Endothelial cell of umbilical vein (primary cell): ENCODE measurements around the gene UBE2S. TPM values are rescaled to one million over a fixed set of nuclear protein-coding genes. Genes with fewer than 3 reads are reported as not detected.

ENCODE experiments used
- BruUV-seq: library from RNA; stranded (reverse); fragments of 400-500 nt; replicated peaks from 2 replicates; lab custom pipeline; 2021; lab: Mats Ljungman, UMichigan
- CTCF ChIA-PET: fragments of 300-600, 350-600 bp; sonication (Branson Sonifier 250); formaldehyde crosslinking; loops from one replicate; lab custom pipeline; 2021; ENCODE audit warnings: antibody characterized with exemption, inconsistent platforms; lab: Charles Lee
- POLR2A ChIA-PET: fragments of 300-600, 350-600 bp; sonication (Branson Sonifier 250); formaldehyde crosslinking; loops from one replicate; lab custom pipeline; 2021; ENCODE audit warnings: antibody characterized with exemption, inconsistent platforms; lab: Charles Lee
- DNase-seq: peaks from one replicate; pipeline ENCODE4 v3.0.0-alpha.2; 2011; ENCODE audit warnings: low read depth, low spot score
- FAIRE-seq: peaks from 2 replicates; lab custom pipeline; 2011; peaks lifted over from hg19 to GRCh38; lab: Jason Lieb, UNC
- H2AFZ ChIP-seq: 2 replicates; pipeline ENCODE4 v1.6.0; 2012; ENCODE audit warnings: low read depth, low read length, control low read depth, inconsistent platforms
- H3K27ac ChIP-seq: 2 replicates; pipeline ENCODE4 v1.5.1; 2011; ENCODE audit warnings: low read depth, mild to moderate bottlenecking, control low read depth, low read length, moderate library complexity; ENCODE audit not compliant: insufficient read depth
- H3K27me3 ChIP-seq, 2 experiments: 2 replicates each; pipeline versions ENCODE4 v1.6.0 to v1.6.1; 2011; ENCODE audit warnings: low read length in 2 of 2, mixed read lengths in 1 of 2; ENCODE audit not compliant: control insufficient read depth in 2 of 2, insufficient read depth in 2 of 2
- H3K36me3 ChIP-seq, 2 experiments: 2 replicates in 1 of 2; 3 replicates in 1 of 2; pipeline ENCODE4 v1.5.1; 2011; ENCODE audit warnings: low read length in 2 of 2, mild to moderate bottlenecking in 1 of 2, moderate library complexity in 1 of 2; ENCODE audit not compliant: control insufficient read depth in 2 of 2, insufficient read depth in 2 of 2; ENCODE audit errors: extremely low read depth in 1 of 2
- H3K4me1 ChIP-seq: 3 replicates; pipeline ENCODE4 v1.5.1; 2011; ENCODE audit warnings: mild to moderate bottlenecking, low read length; ENCODE audit not compliant: control insufficient read depth, insufficient read depth; ENCODE audit errors: extremely low read depth
- H3K4me2 ChIP-seq: 2 replicates; pipeline ENCODE4 v1.6.1; 2011; ENCODE audit warnings: low read length, control low read depth, mixed read lengths; ENCODE audit not compliant: insufficient read depth
- H3K4me3 ChIP-seq, 3 experiments: fragments of 200-600 bp in 1 of 3; sonication (generic), shearing (Covaris generic) in 1 of 3; replicated peaks in 1 of 3; 2 replicates each; pipeline ENCODE4 v1.5.1; 2011 to 2016; ENCODE audit warnings: control low read depth in 3 of 3, low read length in 3 of 3, mild to moderate bottlenecking in 2 of 3, inconsistent platforms in 1 of 3, low read depth in 1 of 3, moderate library complexity in 1 of 3; ENCODE audit not compliant: insufficient read depth in 1 of 3
- H3K79me2 ChIP-seq: 2 replicates; pipeline ENCODE4 v1.6.0; 2012; ENCODE audit warnings: low read length, inconsistent platforms; ENCODE audit not compliant: control insufficient read depth, insufficient read depth
- H3K9ac ChIP-seq: replicated peaks from 2 replicates; pipeline ENCODE3; 2011; ENCODE audit warnings: low read length, control low read depth; ENCODE audit not compliant: insufficient read depth; ENCODE audit errors: extremely low read depth
- H3K9me1 ChIP-seq: replicated peaks from 3 replicates; pipeline ENCODE4 v1.6.0; 2011; ENCODE audit warnings: mild to moderate bottlenecking, low read length; ENCODE audit not compliant: control insufficient read depth, insufficient read depth; ENCODE audit errors: extremely low read depth
- H3K9me3 ChIP-seq: replicated peaks from 2 replicates; pipeline ENCODE4 v1.5.1; 2012; ENCODE audit warnings: low read length, inconsistent platforms; ENCODE audit not compliant: control insufficient read depth, insufficient read depth
- H4K20me1 ChIP-seq: replicated peaks from 2 replicates; pipeline ENCODE3; 2011; ENCODE audit warnings: mild to moderate bottlenecking, low read length; ENCODE audit not compliant: control insufficient read depth, insufficient read depth; ENCODE audit errors: extremely low read depth
- CTCF ChIP-seq, 2 donors: IDR thresholded peaks; 1 replicate in 1 of 2; 2 replicates in 1 of 2; pipeline ENCODE4 v1.5.1; 2011; ENCODE audit warnings: low read length in 2 of 2, mild to moderate bottlenecking in 2 of 2, moderate library complexity in 2 of 2, control low read depth in 1 of 2, inconsistent platforms in 1 of 2, low read depth in 1 of 2; ENCODE audit not compliant: insufficient read depth in 1 of 2; ENCODE audit errors: extremely low read depth in 1 of 2
- EZH2 ChIP-seq: IDR thresholded peaks from 2 replicates; pipeline ENCODE4 v1.6.1; 2012; ENCODE audit warnings: borderline replicate concordance, low read depth, mild to moderate bottlenecking, moderate library complexity, low read length, inconsistent platforms; ENCODE audit not compliant: severe bottlenecking
- FOS ChIP-seq: IDR thresholded peaks from 2 replicates; pipeline ENCODE4 v1.6.1; 2011; ENCODE audit warnings: mild to moderate bottlenecking, low read length, moderate library complexity, borderline replicate concordance; ENCODE audit not compliant: insufficient read depth
- GATA2 ChIP-seq: IDR thresholded peaks from 2 replicates; pipeline ENCODE4 v1.7.0; 2011; ENCODE audit warnings: low read depth, mild to moderate bottlenecking, moderate library complexity, mixed read lengths, low read length; ENCODE audit not compliant: insufficient read length, insufficient read depth
- JUN ChIP-seq: IDR thresholded peaks from 2 replicates; pipeline ENCODE4 v1.6.1; 2011; ENCODE audit warnings: borderline replicate concordance, low read depth; ENCODE audit not compliant: insufficient read length, insufficient read depth
- MAX ChIP-seq: IDR thresholded peaks from 2 replicates; pipeline ENCODE4 v1.6.1; 2011; ENCODE audit not compliant: insufficient read depth, insufficient read length
- MYC ChIP-seq: IDR thresholded peaks from one replicate; pipeline ENCODE4 v1.6.1; 2011; ENCODE audit warnings: mild to moderate bottlenecking, low read depth, low read length
- POLR2A ChIP-seq: IDR thresholded peaks from 2 replicates; pipeline ENCODE4 v1.6.1; 2012; ENCODE audit warnings: low read depth, mild to moderate bottlenecking, control low read depth, low read length
- POLR2AphosphoS5 ChIP-seq: IDR thresholded peaks from 2 replicates; pipeline ENCODE4 v1.6.1; 2012; ENCODE audit warnings: low read depth, mild to moderate bottlenecking, control low read depth, low read length, moderate library complexity; ENCODE audit not compliant: insufficient read depth
- dilution Hi-C: fragments of 300-500 bp; cut with MboI; formaldehyde crosslinking; loops from one replicate; pipeline ENCODE4 v1.15.0; 2019; ENCODE audit warnings: low sequenced_read_pairs; ENCODE audit not compliant: extremely low pct_ligation_motif_present
- intact Hi-C: fragments of 100-400 bp; cut with micrococcal nuclease; formaldehyde crosslinking; loops from one replicate; pipeline ENCODE4 v1.10.0; 2022
- polyA plus RNA-seq, 4 experiments: library from polyadenylated mRNA; depleted of rRNA in 3 of 4; stranded (reverse) in 3 of 4; unstranded in 1 of 4; fragments of >200 nt; gene quantifications; 2 replicates each; pipeline versions ENCODE4 v1.2.1 to v1.2.3, GENCODE V29; 2011 to 2012; ENCODE audit warnings: missing spikeins in 1 of 4
- total RNA-seq: library from RNA; stranded (reverse); gene quantifications from 2 replicates; pipeline ENCODE4 v1.2.3, GENCODE V29; 2021

Gene UBE2S
- total and polyA plus RNA-seq, 2 donors (not counting 3 experiments of a cell fraction or from before 2014, with no cell fraction given), result 183 to 257 TPM

GRCh38 chr19:55406826-55407549, 600 bp downstream of the UBE2S start:
- H2AFZ ChIP-seq, result no peak overlapping the region
- peak overlapping the region; percentile 90 for H3K27ac ChIP-seq
- peaks cover 13% of the 10 kb centered on the region for H3K4me1 ChIP-seq
- POLR2A ChIA-PET, result interaction anchor here (0.6 to 2.0 kb wide), 17 partner anchors 11 to 320 kb away, joined by 3 to 15 read pairs (median 4); partner anchors contain the start of genes FIZ1, HSPBP1, ISOC2 and KMT5C
- no peaks in the 10 kb centered on the region for H3K9me3 ChIP-seq
- BruUV-seq, result TSS peak; percentile 53
- peak overlapping the region; percentile 63 to 90 (median 84) for H3K4me3 ChIP-seq
- H3K9ac ChIP-seq, result peak overlapping the region; percentile 93
- DNase-seq (peak; percentile 38), FAIRE-seq (no peak)
- intact Hi-C loops (no loop called here), dilution Hi-C loops (no loop called here)
- peaks cover 10 to 14% of the 10 kb centered on the region in 2 experiments for H3K36me3 ChIP-seq
- peak overlapping the region; percentile 59 for H3K4me2 ChIP-seq
- no peak for TF ChIP-seq EZH2
- no peak for TF ChIP-seq FOS
- no peak for TF ChIP-seq MYC
- no peak for TF ChIP-seq POLR2A
- TF ChIP-seq POLR2AphosphoS5, result no peak
- no peak for TF ChIP-seq GATA2
- no peak for TF ChIP-seq JUN
- no peak for TF ChIP-seq MAX
- no peak for TF ChIP-seq CTCF (IDR thresholded peaks at IDR 0.05; ENCODE audit: extremely low read depth in 1 of 2, insufficient read depth in 1 of 2, low read depth in 1 of 2, low read length in 2 of 2)
- no peaks in the 10 kb centered on the region for H4K20me1 ChIP-seq
- CTCF ChIA-PET, result interaction anchor here (0.7 to 1.5 kb wide), 7 partner anchors 9 to 246 kb away, joined by 3 to 5 read pairs (median 3); partner anchors contain the start of gene KMT5C
- peaks cover 49% of the 10 kb centered on the region for H3K79me2 ChIP-seq
- no peaks in the 10 kb centered on the region for H3K9me1 ChIP-seq
- peaks cover 2 to 5% of the 10 kb centered on the region in 2 experiments for H3K27me3 ChIP-seq
